SW480 (cell line): ENCODE data around the gene SLC22A23.
A peak's percentile ranks its signal among the peaks of the same experiment; 100 is the strongest.
"Not testable (repeated sequence)": the region's sequence is repeated elsewhere in the genome, so short reads cannot be mapped to it uniquely, and the experiment has no call there.

Source experiments
- DNase-seq: peaks from one replicate; pipeline ENCODE4 v3.0.0-alpha.2; 2016; ENCODE audit warnings: low spot score

The SLC22A23 gene

DNA sequence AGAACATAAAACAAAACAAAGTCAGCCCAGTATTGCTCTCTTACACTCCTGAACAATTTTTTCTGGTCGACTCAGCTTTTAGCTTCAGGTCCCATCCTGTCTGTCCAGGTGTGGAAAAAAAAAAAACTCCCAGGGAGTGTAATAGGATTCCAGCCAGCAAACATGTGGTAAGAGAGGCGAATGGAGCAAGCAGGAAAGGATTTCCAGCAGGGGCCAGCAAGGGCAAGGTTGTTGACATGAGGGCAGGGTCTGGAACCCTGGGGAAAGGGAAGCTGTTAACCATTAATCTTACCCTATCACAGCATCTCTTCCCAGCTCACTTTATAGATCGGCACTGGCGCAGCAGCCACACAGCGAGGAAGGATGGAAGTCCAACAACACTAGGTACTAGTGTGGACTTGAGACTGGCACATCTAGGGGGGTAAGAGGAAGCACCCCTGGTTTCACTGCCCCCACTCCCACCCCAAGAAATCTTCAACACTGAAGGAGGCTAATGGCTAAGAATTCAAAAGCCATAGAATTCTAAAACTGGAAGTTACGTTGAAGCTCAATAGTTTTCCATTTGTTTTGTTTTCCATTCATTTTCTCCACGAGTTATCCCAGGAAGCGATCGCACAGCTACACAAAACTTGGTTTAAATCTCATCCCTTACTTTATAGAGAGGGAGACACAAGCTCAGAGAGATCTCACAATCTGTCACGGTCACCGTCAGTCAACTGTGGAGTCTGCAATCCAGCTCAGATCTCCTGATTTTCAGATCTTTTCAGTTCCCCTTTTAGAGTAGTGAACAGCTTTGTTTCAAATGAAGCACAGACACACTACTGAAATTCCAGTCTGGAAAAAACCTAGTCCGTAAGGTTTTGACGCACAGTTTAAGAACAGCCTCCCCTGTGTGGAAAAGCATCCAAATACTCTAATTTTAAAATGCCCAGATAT lies 53.3 kb downstream of the SLC22A23 start:
- DNase-seq = peak; percentile 57

DNA sequence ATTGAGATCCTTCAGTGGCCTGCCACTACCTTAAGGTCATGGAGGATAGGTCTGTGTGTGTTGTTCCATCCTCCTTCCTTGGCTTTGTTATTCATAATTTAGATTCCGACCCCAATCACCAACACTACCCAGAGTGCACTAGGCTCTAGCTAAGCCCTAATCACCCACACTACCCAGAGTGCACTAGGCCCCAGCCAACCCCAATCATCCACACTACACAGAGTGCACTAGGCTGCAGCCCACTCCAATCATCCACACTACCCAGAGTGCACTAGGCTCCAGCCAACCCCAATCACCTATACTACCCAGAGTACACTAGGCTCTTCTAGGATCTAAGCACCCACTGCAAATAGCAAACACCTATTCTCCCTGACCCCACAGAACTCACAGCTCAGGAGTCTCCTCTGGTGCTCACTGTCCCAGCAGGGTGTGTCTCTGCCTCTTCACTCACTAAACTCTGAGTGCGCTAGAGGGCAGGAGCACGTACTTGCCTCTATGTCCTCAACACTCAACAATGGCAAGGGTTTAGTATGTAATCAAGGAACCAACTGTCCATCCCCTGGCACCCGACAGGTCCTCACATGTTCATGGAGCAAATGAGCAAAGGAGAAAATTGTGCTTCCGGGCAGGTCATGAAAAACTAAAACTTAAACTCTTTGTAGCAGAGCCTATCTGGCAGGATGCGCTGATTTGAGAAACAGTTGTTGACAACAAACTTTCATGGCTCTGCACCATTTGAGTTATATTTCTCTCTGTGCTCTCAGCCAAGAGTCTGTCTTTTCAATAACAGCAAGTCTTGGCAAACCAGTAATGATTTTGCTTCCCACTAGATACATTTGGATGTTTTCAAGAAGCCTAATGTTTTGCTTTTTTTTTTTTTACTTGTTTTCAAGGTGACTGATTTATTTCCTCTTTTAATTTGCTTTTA lies 54.3 kb downstream of the SLC22A23 start:
- no peak for DNase-seq

DNA sequence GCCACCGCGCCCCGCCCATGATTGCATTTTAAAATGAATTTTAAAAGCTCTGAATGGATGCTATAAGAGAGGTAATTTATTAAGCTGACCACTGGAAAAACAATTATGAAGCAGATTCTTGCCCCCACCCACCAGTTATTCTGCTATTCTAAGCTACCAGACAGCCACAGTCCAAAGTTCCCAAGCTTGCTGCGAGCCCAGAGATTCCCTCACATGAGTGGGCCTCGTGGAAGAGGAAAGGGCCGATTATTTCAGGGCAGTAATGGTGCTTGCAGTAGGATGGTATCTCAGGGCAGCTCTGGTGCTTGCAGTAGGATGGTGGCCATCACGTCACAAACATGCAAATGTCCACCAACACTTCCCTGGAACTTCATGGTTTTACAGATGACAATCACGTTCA lies 56.7 kb downstream of the SLC22A23 start:
- no peak for DNase-seq

DNA sequence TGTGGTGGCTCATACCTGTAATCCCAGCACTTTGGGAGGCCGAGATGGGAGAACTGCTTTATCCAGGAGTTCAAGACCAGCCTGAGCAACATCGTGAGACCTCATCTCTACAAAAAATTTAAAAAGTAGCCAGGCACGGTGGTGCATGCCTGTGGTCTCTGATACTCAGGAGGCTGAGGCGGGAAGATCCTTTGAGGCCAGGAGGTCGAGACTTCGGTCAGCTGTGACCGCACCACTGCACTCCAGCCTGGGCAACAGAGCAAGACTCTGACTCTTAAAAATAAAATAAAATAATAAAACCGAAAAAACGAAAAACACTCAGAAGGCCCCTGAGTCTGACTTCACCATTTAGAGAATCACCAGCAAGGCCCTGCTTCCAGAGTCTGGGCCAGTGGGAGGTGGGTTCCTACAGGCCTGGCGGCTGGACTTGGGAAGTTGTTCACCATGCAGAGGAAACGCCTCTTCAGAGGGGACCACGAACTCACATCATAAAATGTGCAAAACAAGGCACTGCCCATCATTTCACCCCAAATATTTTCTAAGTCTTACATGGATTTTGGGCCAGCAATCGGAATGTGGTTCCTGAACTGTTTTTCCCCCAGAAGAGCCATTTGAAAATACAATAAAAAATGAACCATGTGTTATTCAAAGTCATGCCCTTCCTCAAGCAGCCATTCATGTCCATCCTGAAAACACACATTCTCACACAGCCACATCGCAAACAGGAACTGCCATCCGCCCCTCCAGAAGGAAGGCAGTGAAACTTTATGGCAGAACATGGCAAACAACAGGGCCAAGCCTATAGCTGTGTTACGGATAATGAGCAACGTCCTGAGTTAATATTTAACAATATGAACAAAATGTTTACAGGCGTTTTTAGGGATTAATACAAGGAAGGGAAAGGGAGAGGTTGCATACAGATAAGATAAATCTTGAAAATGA lies 57.8 kb downstream of the SLC22A23 start:
- DNase-seq = no peak

DNA sequence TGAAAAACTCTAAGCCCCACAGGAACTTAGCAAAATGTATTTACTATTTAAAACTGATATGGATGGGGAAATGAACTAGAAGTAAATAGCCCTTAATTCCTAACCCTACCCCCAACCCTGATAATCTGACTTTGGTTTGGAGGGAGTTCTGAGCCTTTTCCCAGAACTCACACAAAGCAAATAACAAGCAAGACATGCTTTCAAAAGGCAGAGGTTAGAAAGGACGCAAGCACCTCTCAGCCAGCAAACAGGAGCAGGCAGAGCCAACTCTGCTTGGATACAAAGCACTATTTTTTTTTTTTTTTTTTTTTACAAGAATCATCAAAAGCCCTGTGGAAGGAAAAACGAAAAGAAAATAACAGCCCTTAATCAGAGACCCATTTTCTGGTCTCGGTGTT lies 58.7 kb downstream of the SLC22A23 start:
- DNase-seq = no peak

GRCh38 chr6:3397229-3398164 lies 59.4 kb downstream of the SLC22A23 start:
- no peak for DNase-seq

GRCh38 chr6:3396503-3397180 lies 60.2 kb downstream of the SLC22A23 start:
- DNase-seq = no peak

GRCh38 chr6:3394671-3395070 lies 62.2 kb downstream of the SLC22A23 start:
- DNase-seq = no peak

DNA sequence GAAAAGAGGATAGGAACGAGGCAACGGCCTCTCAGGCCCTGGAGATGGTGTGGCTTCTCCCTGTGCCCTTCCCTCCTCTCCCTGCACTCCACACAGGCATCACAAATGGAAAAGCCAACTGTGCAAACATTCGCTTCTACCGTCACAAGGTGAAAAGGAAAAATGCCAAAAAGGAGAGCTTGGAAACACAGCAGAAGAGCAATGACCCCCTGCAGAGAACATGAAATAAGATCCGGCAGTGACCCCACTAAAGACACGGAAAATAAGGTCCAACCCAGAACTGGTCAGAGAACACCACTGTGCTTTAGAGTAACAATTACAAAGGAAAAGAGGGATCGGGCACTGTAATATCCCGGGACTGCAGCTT lies 63.0 kb downstream of the SLC22A23 start:
- DNase-seq = no peak

DNA sequence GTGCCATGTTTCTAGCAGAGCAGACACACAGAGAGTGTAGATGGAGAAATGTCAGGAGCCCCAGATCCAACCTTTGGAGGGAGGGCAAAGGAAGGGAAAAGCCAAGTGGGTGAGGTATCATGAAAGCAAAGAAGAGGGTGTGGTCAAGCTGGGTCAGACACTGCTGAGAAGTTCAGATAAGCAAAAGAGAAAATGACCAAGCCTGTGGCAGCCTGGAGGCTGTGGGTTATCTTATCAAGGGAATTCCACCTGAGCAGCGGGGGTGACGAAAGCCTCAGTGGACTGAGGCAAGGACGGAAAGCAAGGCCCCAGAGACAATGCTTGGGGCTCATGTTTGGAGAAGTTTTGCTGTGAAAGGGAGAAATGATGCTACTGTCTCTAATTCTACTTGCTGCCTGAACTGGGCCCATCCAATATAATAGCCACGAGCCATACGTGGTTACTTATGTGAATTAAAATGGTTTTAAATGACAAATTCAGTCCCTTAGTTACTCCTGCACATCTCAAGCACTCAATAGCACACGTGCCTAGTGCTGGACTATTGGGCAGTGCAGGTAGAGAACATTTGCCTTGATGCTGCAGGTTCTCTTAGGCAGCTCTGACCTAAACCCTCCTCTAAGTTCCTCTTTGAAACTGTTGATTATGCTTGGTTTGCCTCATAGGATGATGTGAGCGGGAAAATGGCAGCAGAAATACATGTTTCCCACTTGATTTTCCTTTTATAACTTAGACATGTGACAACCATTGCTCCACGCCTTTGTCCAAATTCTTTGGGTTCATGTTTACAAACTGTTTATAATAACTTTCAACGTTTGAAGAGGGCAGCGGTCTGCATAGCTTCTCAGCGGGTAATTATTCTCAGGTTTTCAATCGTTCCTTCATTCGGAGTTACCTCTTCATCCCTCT lies 63.7 kb downstream of the SLC22A23 start:
- DNase-seq = no peak

DNA sequence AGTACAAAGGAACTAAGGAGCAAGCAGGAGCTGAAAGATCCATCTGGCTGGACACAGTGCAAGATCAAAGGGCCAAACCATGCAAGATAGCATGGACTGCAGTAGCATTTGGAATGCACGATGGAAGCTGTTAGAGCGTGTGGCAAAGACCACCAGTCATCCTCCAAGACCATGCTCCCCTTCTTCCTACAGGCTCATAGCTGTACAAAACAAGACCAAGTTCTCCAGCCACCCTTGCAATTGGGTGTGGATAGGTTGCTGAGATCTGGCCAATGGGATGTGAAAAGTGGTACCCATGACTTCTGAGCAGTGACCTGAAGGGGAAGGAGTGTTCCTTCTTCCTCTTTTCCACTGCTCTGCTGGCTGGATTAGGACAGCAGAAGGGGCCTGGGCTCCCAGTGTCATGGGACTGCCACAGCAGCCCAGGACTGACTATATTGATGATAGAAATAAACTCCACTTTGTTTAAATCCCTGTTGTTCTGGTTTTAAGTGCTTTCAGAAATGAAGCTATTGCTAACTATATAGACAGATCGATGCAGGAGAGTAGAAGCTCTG lies 64.9 kb downstream of the SLC22A23 start:
- DNase-seq = no peak

- DNase-seq = peak; percentile 25
Observed at GRCh38 chr6:3390698-3391097, 66.2 kb downstream of the SLC22A23 start.

DNA sequence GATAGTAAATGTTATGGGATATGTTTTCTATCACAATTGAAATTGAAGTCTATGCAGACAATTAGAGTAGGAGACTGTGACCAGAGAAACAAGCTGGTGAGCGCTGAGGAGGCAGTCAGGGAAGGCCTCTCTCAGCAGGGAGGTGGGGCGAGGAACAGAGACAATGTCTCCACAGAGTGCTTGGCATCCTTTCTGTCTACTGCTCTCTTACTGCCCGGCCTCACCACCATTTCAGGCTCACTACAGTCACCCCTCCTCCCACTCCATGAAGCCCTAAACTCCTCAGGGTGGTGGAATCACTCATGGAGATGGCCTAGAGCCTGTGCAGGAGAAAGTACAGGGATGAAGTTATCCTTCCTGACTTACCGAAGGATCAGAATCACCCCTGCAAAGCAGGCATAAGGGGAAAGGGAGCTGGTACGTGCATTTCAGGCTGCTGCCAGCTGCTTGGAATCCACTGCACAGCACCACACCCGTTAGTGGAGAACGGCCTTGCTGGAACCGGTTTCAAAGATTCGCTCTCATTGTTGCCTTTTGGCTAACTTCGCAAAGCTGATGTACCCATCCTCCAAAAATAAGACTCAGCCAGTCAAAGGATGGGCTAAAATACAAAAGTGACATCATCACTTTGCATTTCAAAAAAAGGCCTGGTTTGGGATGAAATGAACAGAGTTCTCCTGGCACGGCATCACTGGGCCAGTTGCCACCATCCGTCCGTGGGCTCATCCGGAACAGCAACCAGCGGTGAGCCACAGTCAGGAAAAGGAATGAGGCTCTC lies 67.3 kb downstream of the SLC22A23 start:
- DNase-seq = no peak

DNA sequence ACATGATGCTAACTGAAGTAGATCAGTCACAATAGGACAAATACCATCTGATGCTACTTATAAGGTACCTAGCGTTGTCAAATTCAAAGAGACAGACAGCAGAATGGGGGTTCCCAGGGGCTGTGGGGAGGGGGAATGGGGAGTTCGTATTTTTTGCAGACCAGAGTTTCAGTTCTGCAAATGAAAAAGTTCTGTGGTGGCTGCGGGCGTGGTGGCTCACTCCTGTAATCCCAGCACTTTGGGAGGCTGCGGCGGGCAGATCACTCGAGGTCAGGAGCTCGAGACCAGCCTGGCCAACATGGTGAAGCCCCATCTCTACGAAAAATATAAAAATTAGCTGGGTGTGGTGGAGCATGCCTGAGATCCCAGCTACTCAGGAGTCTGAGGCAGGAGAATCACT lies 68.1 kb downstream of the SLC22A23 start:
- DNase-seq = no peak

GRCh38 chr6:3386374-3386857 lies 70.4 kb downstream of the SLC22A23 start:
- no peak for DNase-seq

DNA sequence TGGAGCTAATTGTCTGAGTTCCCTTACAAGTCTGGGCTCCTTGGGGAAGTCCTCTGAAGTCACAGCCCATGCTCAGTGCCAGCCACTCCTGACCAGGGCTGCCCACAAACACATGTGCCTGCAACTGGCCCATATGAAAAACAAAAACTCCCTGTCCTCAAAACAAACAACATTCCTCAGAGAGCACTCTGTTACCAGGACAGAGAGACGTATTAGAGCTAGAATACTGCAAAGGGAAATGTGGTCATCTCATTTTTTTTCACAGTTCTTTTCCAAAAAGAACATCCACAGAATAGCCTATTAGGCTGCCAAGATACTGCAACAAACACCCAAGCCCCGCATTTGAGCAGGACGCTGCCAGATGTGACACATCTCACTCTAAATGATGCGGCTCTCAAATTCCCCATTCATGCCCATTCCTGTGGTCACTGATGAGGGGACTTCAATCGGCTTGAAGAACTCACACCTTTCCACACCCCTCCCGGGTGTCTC lies 71.1 kb downstream of the SLC22A23 start:
- DNase-seq = peak; percentile 77

GRCh38 chr6:3385181-3385580 lies 71.7 kb downstream of the SLC22A23 start:
- DNase-seq = not testable (repeated sequence)
